ENCODE data around the gene LZTR1. TPM values are rescaled to one million over a fixed set of nuclear protein-coding genes. Genes with fewer than 3 reads are reported as not detected.
"Not testable (repeated sequence)": the region's sequence is repeated elsewhere in the genome, so short reads cannot be mapped to it uniquely, and the experiment has no call there.

Gene LZTR1
- total and polyA plus RNA-seq, 2 of the 8 experiments (the other 6 are each of a cell fraction or from before 2014, with no cell fraction given): 22.3 to 31.0 TPM

DNA sequence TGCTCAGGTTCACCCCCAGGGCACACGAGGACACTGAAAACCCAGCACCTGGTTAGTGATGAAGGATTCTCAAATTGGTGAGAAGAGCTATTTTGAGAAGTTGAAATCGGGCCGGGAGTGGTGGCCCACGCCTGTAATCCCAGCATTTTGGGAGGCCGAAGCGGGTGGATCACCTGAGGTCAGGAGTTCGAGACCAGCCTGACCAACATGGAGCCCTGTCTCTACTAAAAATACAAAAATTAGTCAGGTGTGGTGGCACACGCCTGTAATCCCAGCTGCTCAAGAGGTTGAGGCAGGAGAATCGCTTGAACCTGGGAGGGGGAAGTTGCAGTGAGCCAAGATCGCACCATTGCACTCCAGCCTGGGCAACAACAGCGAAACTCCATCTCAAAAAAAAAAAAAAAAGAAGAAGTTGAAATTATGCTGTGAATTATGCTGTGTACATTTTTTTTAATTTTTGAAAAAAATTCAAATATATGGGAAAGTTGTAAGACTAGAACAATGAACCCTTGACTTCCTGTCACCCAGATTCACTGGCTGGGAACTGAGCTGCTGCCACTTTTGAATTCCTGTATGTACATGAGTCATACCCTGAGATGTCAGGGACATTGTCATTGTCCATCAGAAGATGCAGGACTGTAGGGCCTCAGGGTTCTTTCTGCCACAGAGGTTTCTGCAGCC, 9.9 kb upstream of the LZTR1 start:
- H3K36me3 ChIP-seq (ENCODE audit: control insufficient read depth in 2 of 4, insufficient read depth in 4 of 4, low read length in 3 of 4); FAIRE-seq: not testable (repeated sequence)
- CTCF ChIA-PET (ENCODE audit: partially characterized antibody): interaction anchor here (0.7 to 10.9 kb wide), 7 partner anchors 10 to 121 kb away, joined by 3 to 115 read pairs (median 4); partner anchors contain the start of gene LZTR1

More for the DNA sequence above, 9.9 kb upstream of the LZTR1 start:
- not testable (repeated sequence) for H2BK5ac ChIP-seq (ENCODE audit: low read depth, low read length); H4K20me1 ChIP-seq (replicated peaks in 1 of 2; ENCODE audit: control insufficient read depth in 1 of 2, insufficient read depth in 2 of 2, low read length in 2 of 2); H3K9ac ChIP-seq (replicated peaks in 1 of 4; ENCODE audit: extremely low read depth in 1 of 4, low read depth in 3 of 4, low read length in 3 of 4); H4K91ac ChIP-seq (replicated peaks; ENCODE audit: insufficient read length, low read length); H3K23ac ChIP-seq (ENCODE audit: insufficient read length); H4K5ac ChIP-seq (ENCODE audit: insufficient read length, low read depth, low read length); H2BK15ac ChIP-seq (ENCODE audit: low read length); H2AK5ac ChIP-seq (ENCODE audit: low read depth, low read length); H3K4me2 ChIP-seq (ENCODE audit: insufficient read depth in 1 of 2, low read depth in 2 of 2, low read length in 2 of 2); H2BK12ac ChIP-seq (ENCODE audit: low read depth, low read length); H3K23me2 ChIP-seq (ENCODE audit: low read depth, low read length); H3K18ac ChIP-seq (ENCODE audit: extremely low read depth, low read length); H2BK20ac ChIP-seq (ENCODE audit: low read length); H3K56ac ChIP-seq (replicated peaks; ENCODE audit: insufficient read length, low read depth, low read length); H3K14ac ChIP-seq (ENCODE audit: insufficient read length); H3K79me2 ChIP-seq (ENCODE audit: control insufficient read depth in 1 of 2, insufficient read depth in 2 of 2, low read length in 2 of 2); H3K79me1 ChIP-seq (ENCODE audit: low read depth, low read length); H3K9me3 ChIP-seq (ENCODE audit: insufficient read depth in 2 of 2, low read depth in 1 of 2, low read length in 1 of 2); DNase-seq (ENCODE audit: low read depth in 1 of 2, low spot score in 2 of 2); H2AFZ ChIP-seq (ENCODE audit: low read length); H3K4me3 ChIP-seq (ENCODE audit: extremely low read depth in 1 of 4, insufficient read depth in 2 of 4, low read depth in 3 of 4, low read length in 4 of 4); H3K4ac ChIP-seq (replicated peaks; ENCODE audit: insufficient read length, low read depth, low read length); H4K8ac ChIP-seq (ENCODE audit: extremely low read depth, insufficient read depth, low read length); H2BK120ac ChIP-seq (replicated peaks; ENCODE audit: low read depth, low read length); H3K27ac ChIP-seq (ENCODE audit: low read depth, low read length)
- H3K27me3 ChIP-seq (replicated peaks in 1 of 4; ENCODE audit: control insufficient read depth in 3 of 4, extremely low read depth in 1 of 4, insufficient read depth in 3 of 4, low read length in 3 of 4): peaks cover 2 to 29% (median 16%) of the 10 kb centered on the region in 4 experiments
- peaks cover 0 to 16% (median 11%) of the 10 kb centered on the region in 4 experiments; a peak in 6 of 7 replicates for H3K4me1 ChIP-seq (replicated peaks in 1 of 4; ENCODE audit: control insufficient read depth in 3 of 4, insufficient read depth in 4 of 4, low read length in 3 of 4)
- 92% methylated on average over 9 of the region's 11 CpGs; no CpG with 5 or more reads in 1 of the 2 experiments for WGBS, 2 experiments (ENCODE audit: extremely low coverage in 1 of 2, insufficient coverage in 1 of 2, insufficient read length in 1 of 2, insufficient replicate concordance in 2 of 2, low coverage in 1 of 2, low lambda C conversion rate in 2 of 2, missing lambda C conversion rate in 1 of 2)
- POLR2A ChIA-PET (ENCODE audit: partially characterized antibody): interaction anchor here (2.3 kb wide), 1 partner anchor 10 kb away, joined by 11 read pairs; the partner anchor contains the start of gene LZTR1
